Upper lobe of right lung (tissue), 1 donor: ENCODE results near the gene HYKK. TPM values are rescaled to one million over a fixed set of nuclear protein-coding genes. Genes with fewer than 3 reads are reported as not detected.

Experiments
- ATAC-seq: fragments of 200-7000 bp; cut with Tn5 transposase; one replicate; pipeline ENCODE4 v1.9.1; 2020; ENCODE audit warnings: mild to moderate bottlenecking, moderate library complexity
- DNase-seq: peaks from one replicate; pipeline ENCODE4 v3.0.0-alpha.2; 2020
- H3K27ac ChIP-seq: fragments of 200-600 bp; one replicate; pipeline ENCODE4 v1.8.0; 2022
- H3K27me3 ChIP-seq: fragments of 200-600 bp; one replicate; pipeline ENCODE4 v1.8.0; 2022; ENCODE audit warnings: mild to moderate bottlenecking
- H3K36me3 ChIP-seq: fragments of 200-600 bp; one replicate; pipeline ENCODE4 v1.8.0; 2022
- H3K4me1 ChIP-seq: fragments of 200-600 bp; one replicate; pipeline ENCODE4 v1.8.0; 2022
- H3K4me3 ChIP-seq: fragments of 200-600 bp; one replicate; pipeline ENCODE4 v1.8.0; 2022; ENCODE audit warnings: mild to moderate bottlenecking
- H3K9me3 ChIP-seq: fragments of 200-600 bp; one replicate; pipeline ENCODE4 v1.8.0; 2022
- CTCF ChIP-seq: fragments of 200-600 bp; IDR thresholded peaks from one replicate; pipeline ENCODE4 v1.8.0; 2022; ENCODE audit warnings: antibody characterized with exemption
- intact Hi-C: fragments of 100-400 bp; cut with DNase I; formaldehyde crosslinking; loops from one replicate; pipeline ENCODE4 v1.11.0; 2022
- total RNA-seq: library from RNA; stranded (reverse); fragmentation: NEBNext Ultra II Directional; extraction: Animal tissue kit (Norgen Biotek cat#: 25700); gene quantifications from one replicate; pipeline ENCODE4 v1.2.1, GENCODE V29; 2021
- donor health status: DM: no; HTN: yes; CAD: no; lungs with severe emphysema.

HYKK gene
- total RNA-seq, 1 donor from 2014 or later = 4.1 TPM

- DNase-seq (no peak), ATAC-seq (no peak)
- peaks cover 7% of the 10 kb centered on the region for H3K27me3 ChIP-seq
- intact Hi-C loops = no loop called here
- no peaks in the 10 kb centered on the region for H3K4me1 ChIP-seq
- no peak overlapping the region for H3K27ac ChIP-seq
- H3K36me3 ChIP-seq = no peaks in the 10 kb centered on the region
- no peak overlapping the region for H3K4me3 ChIP-seq
- H3K9me3 ChIP-seq = no peaks in the 10 kb centered on the region
- no peak for TF ChIP-seq CTCF
Measured at GRCh38 chr15:78573416-78573815, 66.0 kb downstream of the HYKK start.

- ATAC-seq (no peak), DNase-seq (no peak)
- intact Hi-C loops = no loop called here
- no peak for TF ChIP-seq CTCF
- Histone ChIP-seq H3K4me1 (no peaks in the 10 kb centered on the region), H3K4me3 (no peak overlapping the region), H3K9me3 (no peaks in the 10 kb centered on the region), H3K36me3 (no peaks in the 10 kb centered on the region), H3K27ac (no peak overlapping the region), H3K27me3 (no peaks in the 10 kb centered on the region)
Measured at GRCh38 chr15:78574944-78575343, 67.6 kb downstream of the HYKK start.

Other genes with a start within 250 kb of the HYKK start
- gene DNAJA4, start 243.0 kb upstream of the HYKK start, total RNA-seq = 17.9 TPM
- 37.9 TPM for gene SKIC8, start 208.0 kb upstream of the HYKK start, total RNA-seq
- not detected for gene CRABP1, start 167.2 kb upstream of the HYKK start, total RNA-seq
- 48.7 TPM for gene IREB2, start 69.4 kb upstream of the HYKK start, total RNA-seq
- 112 TPM for gene PSMA4, start 32.9 kb downstream of the HYKK start, total RNA-seq
- 1.2 TPM for gene CHRNA5, start 57.9 kb downstream of the HYKK start, total RNA-seq
- gene CHRNA3, start 113.4 kb downstream of the HYKK start, total RNA-seq = not detected
- gene CHRNB4, start 133.6 kb downstream of the HYKK start, total RNA-seq = not detected